HG02973 (cell line): Measurements from ENCODE around the gene C3.

Source experiments
- ATAC-seq: cut with Tn5 transposase; IDR thresholded peaks from one replicate; pipeline ENCODE4 v1.9.1; 2021; ENCODE audit warnings: moderate library complexity; ENCODE audit not compliant: unreplicated experiment

Gene C3

GRCh38 chr19:6745965-6746364, 25.5 kb upstream of the C3 start:
- ATAC-seq = no peak

DNA sequence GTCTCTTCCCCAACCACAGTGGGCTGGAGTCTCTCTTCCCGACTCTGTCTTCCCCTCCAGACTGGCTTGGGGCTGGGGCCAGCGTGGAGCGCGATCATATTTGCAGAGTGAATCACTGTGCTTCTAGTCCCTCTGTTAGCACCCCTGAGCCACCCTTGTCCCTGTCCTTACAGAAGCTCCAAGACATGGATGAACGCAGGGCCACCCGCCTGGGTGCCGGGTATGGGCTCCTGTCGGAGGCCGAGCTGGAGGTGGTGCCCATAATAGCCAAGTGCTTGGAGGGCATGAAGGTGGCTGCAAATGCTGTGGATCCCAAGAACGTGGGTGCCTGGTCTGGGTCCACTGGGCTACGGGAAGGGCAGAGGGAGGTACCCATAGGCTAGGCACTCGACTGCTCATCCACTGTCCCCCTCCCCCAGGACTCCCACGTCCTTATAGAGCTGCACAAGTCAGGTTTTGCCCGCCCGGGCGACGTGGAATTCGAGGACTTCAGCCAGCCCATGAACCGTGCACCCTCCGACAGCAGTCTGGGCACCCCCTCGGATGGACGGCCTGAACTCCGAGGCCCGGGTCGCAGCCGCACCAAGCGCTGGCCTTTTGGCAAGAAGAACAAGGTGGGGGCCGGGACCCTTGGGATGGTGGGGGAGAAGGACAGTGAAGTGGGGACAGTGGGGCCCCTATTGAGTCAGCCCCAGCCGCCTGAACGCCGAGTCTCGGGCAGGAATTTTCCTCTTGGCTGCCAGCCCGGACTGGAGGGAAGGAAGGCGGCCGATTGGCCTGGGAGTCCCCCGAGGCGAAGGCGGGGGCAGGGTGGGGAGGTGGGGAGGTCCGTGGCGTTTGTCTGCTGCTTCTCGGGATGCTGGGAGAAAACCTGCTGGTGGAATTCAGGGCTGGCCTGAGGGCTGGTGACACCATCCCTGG, 24.2 kb upstream of the C3 start:
- no peak for ATAC-seq

DNA sequence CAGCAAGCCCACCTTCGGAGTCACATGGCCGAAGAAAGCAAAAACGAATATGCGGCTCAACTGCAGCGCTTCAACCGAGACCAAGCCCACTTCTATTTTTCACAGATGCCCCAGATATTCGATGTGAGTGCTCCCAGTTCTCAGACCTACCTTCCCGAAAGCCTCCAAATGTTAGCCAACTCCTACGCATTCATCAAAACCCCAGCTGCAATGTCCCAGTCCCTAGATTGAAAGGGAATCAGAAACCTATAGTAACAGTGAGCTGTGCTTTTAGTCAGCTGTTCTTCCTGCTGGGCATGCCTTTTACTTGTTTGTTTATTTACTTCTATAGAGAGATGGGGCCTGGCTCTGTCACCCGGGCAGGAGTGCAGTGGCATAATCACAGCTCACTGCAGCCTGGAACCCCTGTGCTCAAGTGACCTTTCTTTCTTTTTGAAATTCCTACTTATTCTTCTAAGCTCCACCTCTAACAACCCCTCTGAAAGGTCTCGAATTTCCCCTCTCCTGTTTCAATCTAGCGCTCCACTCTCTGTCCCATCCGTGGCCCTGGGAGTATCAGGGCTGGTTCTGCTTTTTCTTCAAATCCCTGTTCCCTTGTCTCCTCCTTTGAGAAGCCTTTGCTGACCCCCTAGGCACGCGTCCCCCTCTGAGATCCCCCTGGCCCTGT, 23.4 kb upstream of the C3 start:
- no peak for ATAC-seq

DNA sequence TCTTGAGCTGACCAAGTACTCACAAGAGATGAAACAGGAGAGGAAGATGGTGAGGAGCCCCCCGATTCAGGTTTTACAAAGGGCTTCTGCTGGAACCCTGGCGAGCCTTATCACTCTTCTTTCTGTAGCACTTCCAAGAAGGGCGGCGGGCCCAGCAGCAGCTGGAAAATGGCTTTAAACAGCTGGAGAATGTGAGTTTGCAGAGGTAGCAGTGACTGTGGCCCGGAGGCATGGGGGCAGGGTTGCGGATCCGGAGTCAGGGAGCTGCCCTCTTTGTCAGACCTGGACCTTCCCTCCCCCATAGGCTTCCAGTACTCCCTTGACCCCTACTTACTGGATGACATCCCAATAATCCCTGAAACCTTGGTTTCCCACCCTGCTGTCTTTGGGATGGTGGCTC, 22.6 kb upstream of the C3 start:
- no peak for ATAC-seq

- ATAC-seq = no peak
Measured at GRCh38 chr19:6740589-6741343, 20.3 kb upstream of the C3 start.

DNA sequence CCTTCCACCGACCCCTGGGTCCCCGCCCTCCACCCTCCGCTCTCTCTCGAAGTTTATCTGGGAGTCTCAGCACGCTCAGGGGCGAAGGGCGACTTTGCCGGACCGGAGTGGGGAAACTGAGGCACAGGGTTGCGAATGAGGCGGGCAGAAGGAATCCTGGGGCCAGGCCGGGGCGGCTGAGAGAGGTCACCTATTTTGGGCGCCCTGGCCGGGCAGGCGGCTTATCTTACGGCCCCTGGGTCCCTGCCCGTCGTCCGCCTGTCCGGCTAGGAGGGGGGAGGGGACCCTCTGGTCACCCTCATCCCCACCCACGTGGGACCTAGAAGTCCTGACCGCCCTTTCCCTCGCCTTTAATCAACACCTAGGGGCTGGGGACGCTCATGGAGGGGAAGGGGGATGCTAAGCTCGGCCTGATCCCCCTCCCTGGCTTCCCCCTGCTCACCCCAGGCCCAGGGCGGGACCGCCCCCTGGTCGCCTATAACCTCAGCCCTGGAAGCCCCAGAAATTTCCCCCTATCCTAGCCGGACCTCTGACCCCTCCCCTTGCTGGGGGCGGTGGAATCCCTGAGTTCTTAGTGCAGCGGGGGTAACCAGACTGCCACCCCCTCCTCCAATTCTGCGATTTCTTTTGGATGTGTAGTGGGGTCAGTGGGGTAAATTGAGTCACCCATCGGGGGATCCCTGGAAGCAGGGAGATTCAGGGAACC, 19.6 kb upstream of the C3 start:
- no peak for ATAC-seq

GRCh38 chr19:6739390-6739882, 19.0 kb upstream of the C3 start, which contains the start of gene TRIP10:
TRIP10 (plus strand) TSS chr19:6739680; CDS start chr19:6739762, 82 bp downstream.
- no peak for ATAC-seq

- no peak for ATAC-seq
Measured at GRCh38 chr19:6738787-6739389, 18.4 kb upstream of the C3 start.

- ATAC-seq = no peak
Measured at GRCh38 chr19:6737873-6738786, 17.7 kb upstream of the C3 start.

DNA sequence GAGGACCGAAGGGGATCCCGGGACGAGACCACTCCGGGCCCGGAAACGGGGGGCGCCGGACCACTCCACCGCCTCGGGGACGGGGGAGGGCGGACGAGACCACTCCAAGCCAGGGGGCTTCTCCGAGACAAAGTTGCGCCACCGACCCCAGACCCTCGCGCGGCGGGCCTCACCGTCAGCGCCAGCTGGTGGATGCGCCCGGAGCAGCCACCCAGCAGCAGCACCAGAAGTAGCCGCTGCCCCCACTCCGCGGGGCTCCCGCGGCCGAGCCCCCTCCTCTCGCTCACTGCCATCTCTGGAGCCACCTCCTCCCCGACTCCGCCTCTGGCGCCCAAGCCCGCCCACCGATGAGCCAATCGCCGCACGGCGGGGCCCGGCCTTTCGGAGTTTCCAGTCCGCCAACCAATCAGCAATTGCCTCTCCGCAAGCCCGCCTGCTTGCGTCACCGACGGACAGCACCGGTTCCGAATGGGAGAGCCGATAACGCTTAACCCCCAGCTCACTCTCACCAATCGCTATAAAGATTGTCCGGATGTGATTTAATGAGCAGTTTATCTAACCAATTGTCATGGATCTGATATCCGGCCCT, 16.9 kb upstream of the C3 start, which contains the start of gene GPR108:
Gene GPR108, minus strand, starts transcription at position 297 of the 589 bp plus-strand sequence. Its CDS starts 4 bp downstream, at position 293.
- ATAC-seq = peak; percentile 50

DNA sequence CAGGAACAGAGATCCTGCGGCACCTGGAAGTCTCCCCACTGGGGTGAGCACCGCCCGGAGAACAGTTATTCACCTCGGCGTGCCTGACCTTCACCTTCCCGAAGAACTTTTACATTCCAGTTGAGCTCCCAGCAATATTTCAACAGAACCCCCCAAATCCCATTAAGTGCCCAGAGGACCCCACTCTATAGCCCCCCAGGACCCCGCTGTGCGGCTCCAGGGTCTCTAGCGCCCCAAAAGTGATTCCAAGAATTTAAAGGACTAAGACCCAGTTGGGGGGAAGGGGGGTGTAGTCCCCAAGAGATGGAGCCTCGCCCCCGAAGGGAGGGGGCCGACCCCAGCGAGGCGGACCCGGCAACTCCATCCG, 16.4 kb upstream of the C3 start:
- ATAC-seq = no peak

- ATAC-seq = no peak
Measured at GRCh38 chr19:6736169-6736916, 15.9 kb upstream of the C3 start.

GRCh38 chr19:6735181-6735911, 14.9 kb upstream of the C3 start:
- ATAC-seq = no peak

GRCh38 chr19:6734096-6734696, 13.7 kb upstream of the C3 start:
- ATAC-seq = no peak

- ATAC-seq = no peak
Measured at GRCh38 chr19:6733338-6734095, 13.1 kb upstream of the C3 start.

DNA sequence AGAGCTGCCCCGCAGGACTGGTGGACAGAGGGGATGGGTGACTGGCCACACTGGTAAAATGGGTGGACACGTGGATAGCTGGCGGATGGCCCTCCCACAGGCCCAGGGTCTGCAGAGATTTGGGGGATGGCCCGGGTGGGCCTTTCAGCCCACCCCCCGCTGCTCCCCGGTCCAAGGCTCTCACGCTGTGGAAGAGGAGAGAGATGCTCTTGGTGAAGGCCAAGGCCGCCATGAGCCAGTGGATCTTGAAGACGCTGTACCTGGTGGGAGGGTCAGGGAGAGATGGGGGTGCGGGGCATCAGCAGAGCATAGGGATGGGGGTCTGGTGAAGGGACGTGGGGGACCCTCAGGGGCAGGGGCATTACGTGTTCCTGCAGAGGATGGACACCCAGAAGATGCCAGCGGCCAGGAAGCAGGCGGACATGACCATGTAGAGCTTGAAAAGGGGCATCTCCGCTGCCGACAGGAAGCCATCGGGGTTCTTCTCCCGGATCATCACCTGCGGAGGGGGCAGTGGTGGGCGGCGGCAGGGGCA, 12.4 kb upstream of the C3 start:
- no peak for ATAC-seq
